ENCODE measurements around the gene CCR7. TPM values are rescaled to one million over a fixed set of nuclear protein-coding genes. Genes with fewer than 3 reads are reported as not detected.

The CCR7 gene
- total and polyA plus RNA-seq, 2 of the 13 experiments (the other 11 are each of a cell fraction or from before 2014, with no cell fraction given) = 0.04 to 0.53 TPM

DNA sequence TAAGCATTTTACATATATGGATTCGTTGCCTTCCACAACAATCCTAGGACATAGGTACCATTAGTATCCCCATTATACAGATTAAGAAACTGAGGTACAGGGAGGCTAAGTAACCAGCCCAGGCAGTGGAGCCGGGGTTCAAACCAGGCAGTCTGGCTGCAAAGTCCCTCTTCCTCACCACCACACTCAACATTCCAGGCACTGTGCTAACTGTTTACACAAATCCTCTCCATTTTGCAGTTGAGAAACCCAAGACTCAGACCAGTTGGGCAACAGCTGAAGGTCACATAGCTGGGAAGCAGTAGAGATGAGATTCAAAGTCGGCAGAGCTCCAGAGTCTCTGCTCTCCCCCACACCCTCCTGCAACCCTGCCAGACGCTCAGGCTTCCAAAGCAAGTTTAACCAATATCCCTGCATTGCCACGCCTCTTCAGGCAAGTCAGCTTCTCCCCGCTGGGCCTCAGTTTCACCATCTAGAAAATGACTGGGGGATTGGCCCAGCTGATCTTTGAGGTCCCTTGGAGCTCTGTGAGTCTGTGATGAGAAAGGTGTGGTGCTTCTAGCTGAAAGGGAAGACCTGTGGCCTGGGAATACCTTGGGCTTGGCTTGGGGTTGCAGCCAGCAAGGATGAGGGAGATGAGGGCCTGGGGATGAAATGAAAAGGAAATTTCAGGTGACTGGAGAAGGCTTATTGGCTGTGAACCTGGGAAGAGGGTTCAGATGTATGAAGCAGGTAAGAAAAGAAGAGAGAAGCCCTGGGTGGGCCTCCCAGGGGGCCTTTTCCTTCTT, 14.0 kb downstream of the CCR7 start (continued):
- TF ChIP-seq MTA1 (CRISPR knock-in tag; IDR thresholded peaks at IDR 0.05; ENCODE audit: borderline replicate concordance) (no peak; the same call in 1 of the 2 replicates), MIXL1 (CRISPR knock-in tag; IDR thresholded peaks at IDR 0.05) (peak; percentile 89), PAWR (CRISPR knock-in tag; IDR thresholded peaks at IDR 0.05; ENCODE audit: borderline replicate concordance) (no peak), RFXANK (CRISPR knock-in tag; IDR thresholded peaks at IDR 0.05) (peak; percentile 80; the same call in 1 of the 2 replicates), NKX3-1 (CRISPR knock-in tag; IDR thresholded peaks at IDR 0.05) (peak; percentile 85; the same call in 1 of the 2 replicates), CHD2 (IDR thresholded peaks at IDR 0.05; ENCODE audit: low read depth, low read length) (no peak), GABPA (IDR thresholded peaks at IDR 0.05; ENCODE audit: low read depth, low read length) (no peak), GABPA (CRISPR knock-in tag; IDR thresholded peaks at IDR 0.05; ENCODE audit: low read depth) (peak; percentile 53), ZBTB21 (CRISPR knock-in tag; IDR thresholded peaks at IDR 0.05) (peak; percentile 56; the same call in 1 of the 2 replicates), YY1 (IDR thresholded peaks at IDR 0.05; ENCODE audit: insufficient read depth, insufficient replicate concordance, low read depth, low read length) (peak; percentile 79), ZNF207 (IDR thresholded peaks at IDR 0.05; ENCODE audit: borderline replicate concordance) (no peak), NFE2L2 (IDR thresholded peaks at IDR 0.05; ENCODE audit: low read length) (no peak), ZNF232 (CRISPR knock-in tag; IDR thresholded peaks at IDR 0.05; ENCODE audit: borderline replicate concordance) (peak; percentile 90; the same call in 1 of the 2 replicates), RFX5 (IDR thresholded peaks at IDR 0.05; ENCODE audit: low read depth, low read length) (no peak), SAFB2 (CRISPR knock-in tag; IDR thresholded peaks at IDR 0.05; ENCODE audit: borderline replicate concordance, low read depth) (no peak; the same call in 1 of the 2 replicates), ZKSCAN5 (CRISPR knock-in tag; IDR thresholded peaks at IDR 0.05) (peak; percentile 70), ZNF205 (CRISPR knock-in tag; IDR thresholded peaks at IDR 0.05) (peak; percentile 89), HCFC1 (IDR thresholded peaks at IDR 0.05; ENCODE audit: low read depth, low read length) (peak; percentile 30; the same call in 1 of the 2 replicates), TEAD2 (CRISPR knock-in tag; IDR thresholded peaks at IDR 0.05) (no peak), FOXA1 (IDR thresholded peaks at IDR 0.05) (peak; percentile 46; the same call in 1 of the 2 replicates), FOXA1 (CRISPR knock-in tag; IDR thresholded peaks at IDR 0.05) (peak; percentile 99), KLF16 (CRISPR knock-in tag; IDR thresholded peaks at IDR 0.05) (peak in 1 of 2 experiments; percentile 98; a peak in 2 of 4 replicates), KMT2A (CRISPR knock-in tag; IDR thresholded peaks at IDR 0.05) (peak; percentile 16; the same call in 1 of the 2 replicates), ZNF543 (CRISPR knock-in tag; IDR thresholded peaks at IDR 0.05) (peak; percentile 88)
- TF ChIP-seq, protein P1, sequence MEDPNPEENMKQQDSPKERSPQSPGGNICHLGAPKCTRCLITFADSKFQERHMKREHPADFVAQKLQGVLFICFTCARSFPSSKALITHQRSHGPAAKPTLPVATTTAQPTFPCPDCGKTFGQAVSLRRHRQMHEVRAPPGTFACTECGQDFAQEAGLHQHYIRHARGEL (CRISPR knock-in tag; IDR thresholded peaks at IDR 0.05) = no peak
- TF ChIP-seq, protein P2, sequence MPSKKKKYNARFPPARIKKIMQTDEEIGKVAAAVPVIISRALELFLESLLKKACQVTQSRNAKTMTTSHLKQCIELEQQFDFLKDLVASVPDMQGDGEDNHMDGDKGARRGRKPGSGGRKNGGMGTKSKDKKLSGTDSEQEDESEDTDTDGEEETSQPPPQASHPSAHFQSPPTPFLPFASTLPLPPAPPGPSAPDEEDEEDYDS (CRISPR knock-in tag; IDR thresholded peaks at IDR 0.05) = peak; percentile 79
- TF ChIP-seq, protein P3, sequence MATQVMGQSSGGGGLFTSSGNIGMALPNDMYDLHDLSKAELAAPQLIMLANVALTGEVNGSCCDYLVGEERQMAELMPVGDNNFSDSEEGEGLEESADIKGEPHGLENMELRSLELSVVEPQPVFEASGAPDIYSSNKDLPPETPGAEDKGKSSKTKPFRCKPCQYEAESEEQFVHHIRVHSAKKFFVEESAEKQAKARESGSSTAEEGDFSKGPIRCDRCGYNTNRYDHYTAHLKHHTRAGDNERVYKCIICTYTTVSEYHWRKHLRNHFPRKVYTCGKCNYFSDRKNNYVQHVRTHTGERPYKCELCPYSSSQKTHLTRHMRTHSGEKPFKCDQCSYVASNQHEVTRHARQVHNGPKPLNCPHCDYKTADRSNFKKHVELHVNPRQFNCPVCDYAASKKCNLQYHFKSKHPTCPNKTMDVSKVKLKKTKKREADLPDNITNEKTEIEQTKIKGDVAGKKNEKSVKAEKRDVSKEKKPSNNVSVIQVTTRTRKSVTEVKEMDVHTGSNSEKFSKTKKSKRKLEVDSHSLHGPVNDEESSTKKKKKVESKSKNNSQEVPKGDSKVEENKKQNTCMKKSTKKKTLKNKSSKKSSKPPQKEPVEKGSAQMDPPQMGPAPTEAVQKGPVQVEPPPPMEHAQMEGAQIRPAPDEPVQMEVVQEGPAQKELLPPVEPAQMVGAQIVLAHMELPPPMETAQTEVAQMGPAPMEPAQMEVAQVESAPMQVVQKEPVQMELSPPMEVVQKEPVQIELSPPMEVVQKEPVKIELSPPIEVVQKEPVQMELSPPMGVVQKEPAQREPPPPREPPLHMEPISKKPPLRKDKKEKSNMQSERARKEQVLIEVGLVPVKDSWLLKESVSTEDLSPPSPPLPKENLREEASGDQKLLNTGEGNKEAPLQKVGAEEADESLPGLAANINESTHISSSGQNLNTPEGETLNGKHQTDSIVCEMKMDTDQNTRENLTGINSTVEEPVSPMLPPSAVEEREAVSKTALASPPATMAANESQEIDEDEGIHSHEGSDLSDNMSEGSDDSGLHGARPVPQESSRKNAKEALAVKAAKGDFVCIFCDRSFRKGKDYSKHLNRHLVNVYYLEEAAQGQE (IDR thresholded peaks at IDR 0.05; ENCODE audit: borderline replicate concordance in 1 of 2, low read depth in 1 of 2, low read length in 2 of 2) = peak in 1 of 2 experiments; percentile 79; a peak in 2 of 4 replicates
- TF ChIP-seq, protein P4, sequence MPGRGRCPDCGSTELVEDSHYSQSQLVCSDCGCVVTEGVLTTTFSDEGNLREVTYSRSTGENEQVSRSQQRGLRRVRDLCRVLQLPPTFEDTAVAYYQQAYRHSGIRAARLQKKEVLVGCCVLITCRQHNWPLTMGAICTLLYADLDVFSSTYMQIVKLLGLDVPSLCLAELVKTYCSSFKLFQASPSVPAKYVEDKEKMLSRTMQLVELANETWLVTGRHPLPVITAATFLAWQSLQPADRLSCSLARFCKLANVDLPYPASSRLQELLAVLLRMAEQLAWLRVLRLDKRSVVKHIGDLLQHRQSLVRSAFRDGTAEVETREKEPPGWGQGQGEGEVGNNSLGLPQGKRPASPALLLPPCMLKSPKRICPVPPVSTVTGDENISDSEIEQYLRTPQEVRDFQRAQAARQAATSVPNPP (CRISPR knock-in tag; IDR thresholded peaks at IDR 0.05) = no peak; the same call in none of the 2 replicates
